GM18502 (cell line): ENCODE data around the gene TPCN1.

ENCODE experiments used
- ATAC-seq: cut with Tn5 transposase; IDR thresholded peaks from one replicate; pipeline ENCODE4 v1.9.1; 2021; ENCODE audit warnings: mild to moderate bottlenecking; ENCODE audit not compliant: unreplicated experiment, poor library complexity

The TPCN1 gene

GRCh38 chr12:113238309-113238708 lies 17.0 kb downstream of the TPCN1 start:
- ATAC-seq = no peak

- ATAC-seq = no peak
Measured at GRCh38 chr12:113239288-113239771, 18.1 kb downstream of the TPCN1 start.

- no peak for ATAC-seq
Measured at GRCh38 chr12:113239811-113240331, 18.6 kb downstream of the TPCN1 start.

- ATAC-seq = peak; percentile 39
Measured at GRCh38 chr12:113240395-113240794, 19.1 kb downstream of the TPCN1 start.

GRCh38 chr12:113241191-113242025 lies 20.1 kb downstream of the TPCN1 start:
- ATAC-seq = no peak

- no peak for ATAC-seq
Measured at GRCh38 chr12:113242026-113242418, 20.8 kb downstream of the TPCN1 start.

GRCh38 chr12:113242560-113242959 lies 21.3 kb downstream of the TPCN1 start:
- no peak for ATAC-seq

GRCh38 chr12:113244047-113244460 lies 22.8 kb downstream of the TPCN1 start:
- no peak for ATAC-seq

- ATAC-seq = no peak
Measured at GRCh38 chr12:113244478-113244958, 23.3 kb downstream of the TPCN1 start.

GRCh38 chr12:113245695-113246477 lies 24.6 kb downstream of the TPCN1 start:
- ATAC-seq = no peak

- ATAC-seq = no peak
Measured at GRCh38 chr12:113246478-113247122, 25.3 kb downstream of the TPCN1 start.

- no peak for ATAC-seq
Measured at GRCh38 chr12:113247123-113248050, 26.1 kb downstream of the TPCN1 start.

GRCh38 chr12:113248051-113248825 lies 27.0 kb downstream of the TPCN1 start:
- ATAC-seq = no peak

GRCh38 chr12:113248842-113249435 lies 27.7 kb downstream of the TPCN1 start:
- no peak for ATAC-seq

GRCh38 chr12:113249546-113249945 lies 28.3 kb downstream of the TPCN1 start:
- ATAC-seq = no peak

GRCh38 chr12:113250045-113250444 lies 28.8 kb downstream of the TPCN1 start:
- ATAC-seq = no peak

GRCh38 chr12:113251404-113252070 lies 30.3 kb downstream of the TPCN1 start:
- ATAC-seq = no peak

- no peak for ATAC-seq
Measured at GRCh38 chr12:113252494-113252893, 31.2 kb downstream of the TPCN1 start.
